Ectodermal cell (in vitro differentiated cells): ENCODE data around the gene OLFML3.

Experiments used
- H3K27ac ChIP-seq: 2 replicates; pipeline ENCODE4 v1.7.0; 2013; ENCODE audit warnings: mild to moderate bottlenecking, low read depth, low read length; ENCODE audit not compliant: insufficient read depth, poor library complexity, severe bottlenecking
- H3K27me3 ChIP-seq: 2 replicates; pipeline ENCODE4 v1.7.0; 2013; ENCODE audit warnings: mild to moderate bottlenecking, low read length; ENCODE audit not compliant: insufficient read depth, control insufficient read depth, poor library complexity, severe bottlenecking
- H3K36me3 ChIP-seq: one replicate; pipeline ENCODE4 v1.7.0; 2013; ENCODE audit warnings: low read length; ENCODE audit not compliant: control insufficient read depth, insufficient read depth
- H3K4me1 ChIP-seq: one replicate; pipeline ENCODE4 v1.7.0; 2013; ENCODE audit warnings: low read length; ENCODE audit not compliant: control insufficient read depth, insufficient read depth
- H3K4me3 ChIP-seq: 2 replicates; pipeline ENCODE4 v1.7.0; 2013; ENCODE audit warnings: low read depth, low read length, control low read depth; ENCODE audit not compliant: insufficient read depth
- H3K9me3 ChIP-seq: 2 replicates; pipeline ENCODE4 v1.7.0; 2013; ENCODE audit warnings: mild to moderate bottlenecking, low read length, moderate library complexity; ENCODE audit not compliant: control insufficient read depth
- WGBS, 2 experiments: methylation state at CpG; one replicate each; pipeline ENCODE4 v1.1.7; 2013; ENCODE audit warnings: missing lambda C conversion rate in 2 of 2; 5-methylcytosine and 5-hydroxymethylcytosine counted together

Gene OLFML3

DNA sequence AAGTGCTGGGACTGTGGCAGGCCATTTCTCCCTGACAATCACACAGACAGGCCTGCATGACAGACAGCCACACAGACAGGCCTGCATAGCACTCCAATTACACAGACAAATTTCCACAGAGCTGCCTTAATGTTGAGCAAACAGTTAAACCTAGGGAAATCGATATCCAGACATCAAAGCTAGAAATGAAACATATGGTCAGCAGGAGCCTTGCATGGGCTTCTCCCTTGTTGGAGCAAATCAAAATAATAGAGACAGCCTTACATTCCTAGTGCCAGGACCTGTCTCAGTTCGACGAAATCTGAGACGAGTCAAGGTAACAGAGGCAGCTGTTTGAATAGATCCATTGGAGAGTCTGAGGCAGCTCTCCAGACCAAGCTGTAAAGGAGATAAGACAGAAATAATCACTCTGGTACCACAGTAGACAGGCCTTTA, 42.4 kb downstream of the OLFML3 start:
- no peaks in the 10 kb centered on the region for H3K36me3 ChIP-seq
- WGBS, 2 experiments, result 76 to 81% methylated on average over 4 of the region's 4 CpGs
- H3K4me3 ChIP-seq, result no peak overlapping the region
- no peaks in the 10 kb centered on the region for H3K27me3 ChIP-seq
- H3K4me1 ChIP-seq, result peaks cover 12% of the 10 kb centered on the region
- no peaks in the 10 kb centered on the region for H3K9me3 ChIP-seq
- no peak overlapping the region for H3K27ac ChIP-seq

DNA sequence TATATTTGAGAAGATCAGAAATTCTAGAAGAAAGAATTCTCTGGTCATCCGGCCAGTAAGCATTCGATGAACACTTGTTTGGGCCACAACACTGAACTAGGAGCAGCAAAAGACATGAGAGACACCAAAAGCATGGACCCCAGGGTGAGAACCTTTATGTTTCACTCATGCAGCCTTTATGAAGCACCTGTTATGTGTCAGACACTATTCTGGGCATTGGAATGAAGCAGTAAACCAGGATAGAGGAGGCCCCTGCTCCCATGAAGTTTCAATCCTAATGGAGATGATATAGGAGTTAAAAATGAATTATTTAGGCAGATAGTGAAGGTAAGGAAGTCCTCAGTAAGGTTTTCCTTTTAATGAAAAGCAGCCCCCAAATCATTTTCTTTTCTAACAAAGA, 43.6 kb downstream of the OLFML3 start:
- H3K9me3 ChIP-seq, result no peaks in the 10 kb centered on the region
- no peaks in the 10 kb centered on the region for H3K36me3 ChIP-seq
- no peak overlapping the region for H3K27ac ChIP-seq
- no peaks in the 10 kb centered on the region for H3K27me3 ChIP-seq
- WGBS, 2 experiments, result 94 to 99% methylated on average over 2 of the region's 2 CpGs
- H3K4me3 ChIP-seq, result no peak overlapping the region
- H3K4me1 ChIP-seq, result peaks cover 12% of the 10 kb centered on the region

DNA sequence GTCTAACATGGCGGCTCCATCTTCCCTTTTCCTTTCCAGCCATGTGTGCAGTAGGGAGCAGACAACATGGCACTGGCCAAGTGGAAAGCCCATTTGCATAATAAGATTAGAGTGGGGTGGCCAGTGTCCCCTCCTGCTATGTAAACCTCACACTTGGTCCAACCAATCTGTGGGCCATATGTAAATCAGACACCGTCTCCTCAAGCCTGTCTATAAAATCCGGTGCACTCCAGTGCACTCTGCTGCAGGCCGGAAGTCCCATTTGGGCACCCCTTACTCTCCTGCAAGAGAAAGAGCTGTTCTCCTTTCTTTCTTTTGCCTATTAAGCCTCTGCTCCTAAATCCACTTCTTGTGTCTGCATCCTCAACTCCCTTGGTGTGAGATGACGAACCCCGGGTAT, 44.1 kb downstream of the OLFML3 start:
- Histone ChIP-seq H3K4me3 (no peak overlapping the region), H3K9me3 (no peaks in the 10 kb centered on the region), H3K27me3 (no peaks in the 10 kb centered on the region), H3K36me3 (no peaks in the 10 kb centered on the region), H3K4me1 (peaks cover 12% of the 10 kb centered on the region), H3K27ac (peak overlapping the region; percentile 85)
- WGBS, 2 experiments, result 76 to 83% methylated on average over 4 to 6 of the region's 6 CpGs

DNA sequence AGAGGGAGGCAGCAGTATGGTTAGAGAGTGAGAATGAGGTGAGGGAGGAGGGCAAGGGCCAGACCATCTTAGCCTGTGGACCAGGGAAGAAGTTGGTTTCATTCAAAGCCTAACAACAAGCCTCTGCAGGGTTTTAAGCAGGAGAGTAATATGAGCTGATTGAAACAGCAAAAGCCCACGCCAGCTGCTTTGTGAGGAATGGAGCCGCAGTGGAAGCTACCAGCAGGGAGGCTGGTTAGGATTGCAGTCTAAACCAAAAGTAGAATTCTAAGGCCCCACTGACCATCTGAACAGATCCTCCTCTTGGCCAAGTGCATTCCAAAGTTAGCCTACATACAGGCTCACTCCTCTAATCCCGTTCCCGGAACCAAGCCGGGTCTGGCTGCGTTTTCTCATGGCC, 44.8 kb downstream of the OLFML3 start:
- H3K9me3 ChIP-seq, result no peaks in the 10 kb centered on the region
- H3K4me3 ChIP-seq, result no peak overlapping the region
- peak overlapping the region; percentile 85 for H3K27ac ChIP-seq
- H3K4me1 ChIP-seq, result peaks cover 12% of the 10 kb centered on the region
- no peaks in the 10 kb centered on the region for H3K27me3 ChIP-seq
- H3K36me3 ChIP-seq, result no peaks in the 10 kb centered on the region
- WGBS, 2 experiments, result 27 to 40% methylated on average over 5 to 6 of the region's 6 CpGs

DNA sequence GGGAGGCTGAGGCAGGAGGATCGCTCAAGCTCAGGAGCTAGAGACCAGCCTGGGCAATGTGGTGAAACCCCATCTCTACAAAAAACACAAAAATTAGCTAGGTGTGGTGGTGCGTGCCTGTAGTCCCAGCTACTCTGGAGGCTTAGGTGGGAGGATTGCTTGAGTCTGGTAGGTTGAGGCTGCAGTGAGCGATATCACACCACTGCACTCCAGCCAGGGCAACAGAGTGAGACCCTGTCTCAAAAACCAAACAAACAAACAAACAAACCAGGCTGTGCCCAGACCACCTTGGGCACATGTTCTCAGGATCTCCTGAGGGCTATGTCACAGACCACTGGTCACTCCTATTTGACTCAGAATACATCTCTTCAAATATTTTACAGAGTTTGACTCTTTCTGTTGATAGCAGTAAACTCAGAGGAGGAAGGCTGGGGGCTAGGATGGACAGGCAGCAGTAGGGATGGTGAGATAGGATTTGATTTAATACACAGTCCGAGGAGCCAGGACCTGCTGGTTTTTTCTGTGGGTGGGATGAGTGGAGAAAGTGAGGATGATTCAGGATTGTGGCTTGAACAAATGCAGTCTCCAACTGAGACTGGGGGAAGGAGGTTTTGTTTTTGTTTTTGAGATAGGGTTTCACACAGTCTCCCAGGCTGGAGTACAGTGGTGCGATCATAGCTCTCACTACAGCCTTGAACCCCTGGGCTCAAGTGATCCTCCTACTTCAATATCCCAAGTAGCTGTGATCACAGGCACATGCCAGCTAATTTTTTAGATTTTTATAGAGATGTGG, 46.5 kb downstream of the OLFML3 start:
- no peaks in the 10 kb centered on the region for H3K27me3 ChIP-seq
- H3K9me3 ChIP-seq, result no peaks in the 10 kb centered on the region
- 92 to 94% methylated on average over 5 of the region's 5 CpGs for WGBS, 2 experiments
- H3K4me1 ChIP-seq, result peaks cover 12% of the 10 kb centered on the region
- H3K4me3 ChIP-seq, result no peak overlapping the region
- H3K36me3 ChIP-seq, result no peaks in the 10 kb centered on the region
- no peak overlapping the region for H3K27ac ChIP-seq

DNA sequence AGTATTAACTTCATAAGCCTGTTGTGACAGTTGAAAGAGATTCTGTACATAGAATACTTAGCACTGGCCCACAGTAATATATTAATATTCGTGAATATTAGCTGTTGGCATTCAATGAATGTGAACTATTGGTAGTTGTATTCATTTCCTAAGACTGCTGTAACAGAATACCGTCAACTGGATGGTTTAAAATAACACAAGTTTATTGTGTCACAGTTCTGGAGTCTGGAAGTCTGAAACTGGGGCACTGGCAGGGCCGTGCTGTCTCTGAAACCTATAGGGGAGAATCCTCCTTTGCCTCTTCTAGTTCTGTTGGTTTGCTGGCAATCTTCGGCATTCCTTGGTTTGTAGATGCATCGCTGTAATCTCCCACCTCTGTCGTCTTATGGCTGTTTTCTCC, 47.5 kb downstream of the OLFML3 start:
- no peaks in the 10 kb centered on the region for H3K36me3 ChIP-seq
- no peak overlapping the region for H3K27ac ChIP-seq
- WGBS, 2 experiments, result 91 to 93% methylated on average over 6 of the region's 6 CpGs
- H3K9me3 ChIP-seq, result no peaks in the 10 kb centered on the region
- H3K27me3 ChIP-seq, result no peaks in the 10 kb centered on the region
- H3K4me1 ChIP-seq, result peaks cover 16% of the 10 kb centered on the region
- H3K4me3 ChIP-seq, result no peak overlapping the region
